Spleen (tissue), 11 donors: ENCODE measurements around the gene CITED4. TPM values are rescaled to one million over a fixed set of nuclear protein-coding genes. Genes with fewer than 3 reads are reported as not detected.

Source experiments
- DNase-seq: peaks from one replicate; pipeline ENCODE4 v3.0.0-alpha.2; 2020
- H3K27ac ChIP-seq, 8 donors: fragments of 200-600 bp; sonication (generic) in 7 of 8; 1 replicate in 4 of 8; 2 replicates in 4 of 8; pipeline versions ENCODE4 v1.5.0 to v1.8.0; 2016 to 2021; ENCODE audit warnings: inconsistent platforms in 4 of 8, mild to moderate bottlenecking in 4 of 8, moderate library complexity in 1 of 8
- H3K27me3 ChIP-seq, 7 donors: fragments of 200-600 bp; sonication (generic) in 6 of 7; replicated peaks in 1 of 7; 1 replicate in 4 of 7; 2 replicates in 3 of 7; pipeline versions ENCODE4 v1.5.0 to v1.8.0; 2016 to 2021; ENCODE audit warnings: inconsistent platforms in 3 of 7, mild to moderate bottlenecking in 1 of 7
- H3K36me3 ChIP-seq, 6 donors: fragments of 200-600 bp; sonication (generic) in 5 of 6; 1 replicate in 4 of 6; 2 replicates in 2 of 6; pipeline versions ENCODE4 v1.5.0 to v1.8.0; 2016 to 2021; ENCODE audit warnings: inconsistent platforms in 2 of 6
- H3K4me1 ChIP-seq, 6 donors: fragments of 200-600 bp; sonication (generic) in 5 of 6; 1 replicate in 3 of 6; 2 replicates in 3 of 6; pipeline versions ENCODE4 v1.5.0 to v1.8.0; 2016 to 2021; ENCODE audit warnings: inconsistent platforms in 3 of 6
- H3K4me3 ChIP-seq, 8 donors: fragments of 200-600 bp; sonication (generic) in 7 of 8; 1 replicate in 4 of 8; 2 replicates in 4 of 8; pipeline versions ENCODE4 v1.5.0 to v1.8.0; 2016 to 2021; ENCODE audit warnings: inconsistent platforms in 4 of 8, mild to moderate bottlenecking in 4 of 8, moderate library complexity in 2 of 8
- H3K9me3 ChIP-seq, 8 donors: fragments of 200-600 bp; sonication (generic) in 7 of 8; 1 replicate in 4 of 8; 2 replicates in 4 of 8; pipeline versions ENCODE4 v1.5.0 to v1.8.0; 2016 to 2021; ENCODE audit warnings: inconsistent platforms in 4 of 8
- CTCF ChIP-seq, 11 experiments: fragments of 200-600 bp in 7 of 11; fragments of 450-650 bp in 4 of 11; sonication (generic) in 4 of 11; IDR thresholded peaks in 8 of 11; conservative IDR thresholded peaks in 3 of 11; 1 replicate in 7 of 11; 2 replicates in 4 of 11; pipeline versions ENCODE4 v1.4.0 to v1.8.0; 2016 to 2021; ENCODE audit warnings: antibody characterized with exemption in 11 of 11, inconsistent platforms in 4 of 11, mild to moderate bottlenecking in 1 of 11
- POLR2A ChIP-seq, 3 donors: fragments of 450-650 bp; IDR thresholded peaks; one replicate each; pipeline ENCODE4 v1.5.1; 2017; ENCODE audit warnings: antibody characterized with exemption in 3 of 3, mild to moderate bottlenecking in 1 of 3
- POLR2AphosphoS5 ChIP-seq, 3 donors: sonication (generic); formaldehyde crosslinking; IDR thresholded peaks; one replicate each; pipeline ENCODE4 v1.5.1; 2017; ENCODE audit warnings: antibody characterized with exemption in 3 of 3
- WGBS, 5 donors: extraction: QIAGEN DNeasy Blood & Tissue Kit in 3 of 5; methylation state at CpG; one replicate each; pipeline versions ENCODE4 v1.1.5 to v1.1.7; 2013 to 2018; 5-methylcytosine and 5-hydroxymethylcytosine counted together
- intact Hi-C: fragments of 100-400 bp; cut with DNase I; formaldehyde crosslinking; loops from one replicate; pipeline ENCODE4 v1.15.0; 2023; ENCODE audit warnings: low total_unique reads
- polyA plus RNA-seq, 3 donors: library from polyadenylated mRNA; stranded (reverse); fragments of 200-250 nt; gene quantifications; one replicate each; pipeline ENCODE4 v1.2.1, GENCODE V29; 2013
- total RNA-seq, 7 donors: library from RNA; depleted of rRNA in 3 of 7; stranded (reverse); fragments of >200 nt in 3 of 7; fragmentation: NEBNext Ultra II Directional in 4 of 7; extraction: Animal tissue kit (Norgen Biotek cat#: 25700) in 4 of 7; gene quantifications; one replicate each; pipeline versions ENCODE4 v1.1.0 to v1.2.1, GENCODE V29; 2016 to 2021
- donor health status: healthy with polysubstance abuse.
- donor health status: DM: no; HTN: no; CAD: no; lungs with moderate emphysema.
- donor health status: DM: no; HTN: no; CAD: no.
- donor health status: Bipolar disorder and iron deficiency.
- donor health status: healthy.
- donor health status: DM: no; HTN: no; CAD: no.
- donor health status: DM: yes; HTN: yes; CAD: no.

Gene CITED4
- total and polyA plus RNA-seq, 10 donors = 10.0 to 98.8 (median 46.8) TPM

- Histone ChIP-seq H3K4me3 (no peak overlapping the region), H3K4me1 (peaks cover 0 to 38% (median 19%) of the 10 kb centered on the region in 6 donors), H3K27ac (no peak overlapping the region), H3K27me3 (peaks cover 0 to 45% (median 19%) of the 10 kb centered on the region in 7 donors), H3K9me3 (peaks cover 0 to 17% (median 0%) of the 10 kb centered on the region in 8 donors), H3K36me3 (no peaks in the 10 kb centered on the region)
- WGBS, 5 donors = 74 to 90% (median 82%) methylated on average over 5 to 6 of the region's 6 CpGs
- intact Hi-C loops = no loop called here
- TF ChIP-seq POLR2AphosphoS5 (IDR thresholded peaks at IDR 0.05) (no peak), POLR2A (IDR thresholded peaks at IDR 0.05) (no peak), CTCF (IDR thresholded peaks at IDR 0.05 in 8 of 11, conservative IDR thresholded peaks at IDR 0.05 in 3 of 11) (no peak)
- no peak for DNase-seq
Measured at GRCh38 chr1:40880813-40881549, 18.8 kb upstream of the CITED4 start.

- intact Hi-C loops = no loop called here
Measured at GRCh38 chr1:40879482-40880175, 17.5 kb upstream of the CITED4 start.

GRCh38 chr1:40878906-40879305, 16.7 kb upstream of the CITED4 start:
- peaks cover 0 to 24% (median 11%) of the 10 kb centered on the region in 7 donors for H3K27me3 ChIP-seq
- no peak for DNase-seq
- intact Hi-C loops = no loop called here
- H3K4me3 ChIP-seq = no peak overlapping the region
- peak overlapping the region in 4 of 8 donors; percentile 66 to 82 (median 80) for H3K27ac ChIP-seq
- TF ChIP-seq CTCF (IDR thresholded peaks at IDR 0.05 in 8 of 11, conservative IDR thresholded peaks at IDR 0.05 in 3 of 11) (no peak), POLR2A (IDR thresholded peaks at IDR 0.05) (no peak)
- 91 to 97% (median 95%) methylated on average over 2 of the region's 2 CpGs for WGBS, 5 donors
- no peaks in the 10 kb centered on the region for H3K36me3 ChIP-seq
- peaks cover 0 to 18% (median 0%) of the 10 kb centered on the region in 8 donors for H3K9me3 ChIP-seq
- H3K4me1 ChIP-seq = peaks cover 0 to 45% (median 27%) of the 10 kb centered on the region in 6 donors

More at GRCh38 chr1:40879482-40880175, 17.5 kb upstream of the CITED4 start:
- Histone ChIP-seq H3K27me3 (peaks cover 0 to 32% (median 18%) of the 10 kb centered on the region in 7 donors), H3K36me3 (no peaks in the 10 kb centered on the region), H3K9me3 (peaks cover 0 to 18% (median 0%) of the 10 kb centered on the region in 8 donors), H3K4me1 (peaks cover 0 to 50% (median 30%) of the 10 kb centered on the region in 6 donors), H3K4me3 (no peak overlapping the region), H3K27ac (peak overlapping the region in 4 of 8 donors; percentile 14 to 80 (median 54))
- TF ChIP-seq POLR2A (IDR thresholded peaks at IDR 0.05) = no peak
- no peak for TF ChIP-seq CTCF (IDR thresholded peaks at IDR 0.05 in 8 of 11, conservative IDR thresholded peaks at IDR 0.05 in 3 of 11)
- no peak for TF ChIP-seq POLR2AphosphoS5 (IDR thresholded peaks at IDR 0.05)
- 77 to 86% (median 81%) methylated on average over 11 of the region's 11 CpGs for WGBS, 5 donors
- no peak for DNase-seq

GRCh38 chr1:40877698-40878097, 15.5 kb upstream of the CITED4 start:
- WGBS, 5 donors = 10 to 32% (median 21%) methylated on average over 4 of the region's 4 CpGs
- intact Hi-C loops = no loop called here
- Histone ChIP-seq H3K36me3 (no peaks in the 10 kb centered on the region), H3K27ac (peak overlapping the region; percentile 55 to 82 (median 76)), H3K4me1 (peaks cover 0 to 44% (median 25%) of the 10 kb centered on the region in 6 donors), H3K27me3 (peaks cover 0 to 15% (median under 1%) of the 10 kb centered on the region in 7 donors), H3K4me3 (no peak overlapping the region), H3K9me3 (peaks cover 0 to 11% (median 0%) of the 10 kb centered on the region in 8 donors)
- DNase-seq = peak; percentile 75
- TF ChIP-seq POLR2A (IDR thresholded peaks at IDR 0.05) = no peak
- TF ChIP-seq CTCF (IDR thresholded peaks at IDR 0.05 in 8 of 11, conservative IDR thresholded peaks at IDR 0.05 in 3 of 11) = no peak
- TF ChIP-seq POLR2AphosphoS5 (IDR thresholded peaks at IDR 0.05) = peak in 2 of 3 donors; percentile 30 to 32
